GM12891 (cell line): Measurements from ENCODE around the gene YTHDF1.
"Not testable (repeated sequence)": the region's sequence is repeated elsewhere in the genome, so short reads cannot be mapped to it uniquely, and the experiment has no call there.

Experiments used
- PAX5 ChIP-seq: IDR thresholded peaks from 2 replicates; pipeline ENCODE4 v1.6.1; 2011; ENCODE audit warnings: low read length, moderate library complexity, mild to moderate bottlenecking; ENCODE audit not compliant: insufficient read depth, severe bottlenecking
- POLR2A ChIP-seq: IDR thresholded peaks from 2 replicates; pipeline ENCODE4 v1.6.1; 2011; ENCODE audit warnings: low read depth, low read length, control low read depth
- POLR2AphosphoS5 ChIP-seq: IDR thresholded peaks from 2 replicates; pipeline ENCODE4 v1.6.1; 2011; ENCODE audit warnings: low read depth, low read length, control low read depth

DNA sequence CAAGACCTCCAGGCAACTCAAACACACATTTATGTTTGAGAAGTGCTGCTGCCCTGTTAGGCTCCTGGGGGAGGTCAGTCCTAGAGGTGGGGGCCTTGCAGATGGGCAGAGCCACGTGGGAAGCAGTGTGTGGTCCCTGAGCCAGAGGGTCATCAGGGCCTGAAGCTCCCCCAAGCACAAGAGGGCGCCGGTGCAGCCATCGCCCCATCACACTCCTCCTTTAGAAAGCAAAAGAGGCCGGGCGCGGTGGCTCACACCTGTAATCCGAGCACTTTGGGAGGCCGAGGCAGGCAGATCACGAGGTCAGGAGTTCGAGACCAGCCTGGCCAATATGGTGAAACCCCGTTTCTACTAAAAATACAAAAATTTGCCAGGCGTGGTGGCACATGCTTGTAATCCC is 58.5 kb downstream of the YTHDF1 start:
- not testable (repeated sequence) for TF ChIP-seq POLR2AphosphoS5, POLR2A, PAX5
